HG03103 (cell line): ENCODE results near the gene CDCP1.
"Not testable (repeated sequence)": the region's sequence is repeated elsewhere in the genome, so short reads cannot be mapped to it uniquely, and the experiment has no call there.

Experiments used
- ATAC-seq: cut with Tn5 transposase; IDR thresholded peaks from one replicate; pipeline ENCODE4 v1.9.1; 2021; ENCODE audit warnings: low read depth; ENCODE audit not compliant: unreplicated experiment

Gene CDCP1

GRCh38 chr3:45171283-45171682 is 25.1 kb upstream of the CDCP1 start:
- ATAC-seq = no peak

DNA sequence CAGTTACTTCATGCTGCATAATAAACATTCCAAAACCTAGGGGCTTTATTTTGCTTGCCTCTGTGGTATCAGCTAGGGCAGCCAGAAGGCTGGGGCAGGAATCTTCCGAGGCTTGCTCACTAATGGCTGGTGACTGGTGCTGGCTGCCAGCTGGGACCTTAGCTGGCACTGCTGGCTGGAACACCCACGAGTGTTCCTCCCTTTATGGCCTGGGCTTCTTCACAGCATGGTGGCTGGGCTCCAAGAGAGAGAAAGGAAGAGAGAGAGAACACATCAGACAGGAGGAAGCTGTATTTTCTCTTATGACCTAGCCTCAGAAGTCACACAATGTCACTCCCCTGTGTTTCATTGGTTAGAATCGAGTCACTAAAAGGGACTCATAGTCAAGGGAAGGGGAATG is 23.9 kb upstream of the CDCP1 start:
- no peak for ATAC-seq

- ATAC-seq = no peak
These were observed 23.1 kb upstream of the CDCP1 start for GRCh38 chr3:45169125-45169904.

DNA sequence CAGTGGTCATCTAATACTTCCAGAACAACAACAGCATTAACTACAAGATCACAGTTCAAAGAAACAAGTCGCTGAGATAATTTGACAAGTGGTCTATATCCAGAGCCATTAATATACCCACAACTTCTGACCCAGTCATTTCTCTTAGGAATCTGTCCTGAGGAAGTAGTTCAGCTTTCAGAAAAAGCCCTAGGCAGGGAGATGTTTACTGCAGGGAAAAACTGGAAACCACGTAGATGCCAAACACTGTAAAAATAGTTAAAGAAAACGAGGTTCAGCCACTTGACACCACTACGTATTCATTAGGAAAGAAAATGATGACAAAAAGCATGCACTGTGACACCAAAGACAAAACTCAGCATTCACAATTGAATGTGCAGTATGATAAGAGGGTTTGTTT is 22.3 kb upstream of the CDCP1 start:
- no peak for ATAC-seq

- ATAC-seq = peak; percentile 74
These were observed 21.1 kb upstream of the CDCP1 start for GRCh38 chr3:45167011-45167911.

GRCh38 chr3:45166321-45166879 is 20.2 kb upstream of the CDCP1 start:
- ATAC-seq = no peak

DNA sequence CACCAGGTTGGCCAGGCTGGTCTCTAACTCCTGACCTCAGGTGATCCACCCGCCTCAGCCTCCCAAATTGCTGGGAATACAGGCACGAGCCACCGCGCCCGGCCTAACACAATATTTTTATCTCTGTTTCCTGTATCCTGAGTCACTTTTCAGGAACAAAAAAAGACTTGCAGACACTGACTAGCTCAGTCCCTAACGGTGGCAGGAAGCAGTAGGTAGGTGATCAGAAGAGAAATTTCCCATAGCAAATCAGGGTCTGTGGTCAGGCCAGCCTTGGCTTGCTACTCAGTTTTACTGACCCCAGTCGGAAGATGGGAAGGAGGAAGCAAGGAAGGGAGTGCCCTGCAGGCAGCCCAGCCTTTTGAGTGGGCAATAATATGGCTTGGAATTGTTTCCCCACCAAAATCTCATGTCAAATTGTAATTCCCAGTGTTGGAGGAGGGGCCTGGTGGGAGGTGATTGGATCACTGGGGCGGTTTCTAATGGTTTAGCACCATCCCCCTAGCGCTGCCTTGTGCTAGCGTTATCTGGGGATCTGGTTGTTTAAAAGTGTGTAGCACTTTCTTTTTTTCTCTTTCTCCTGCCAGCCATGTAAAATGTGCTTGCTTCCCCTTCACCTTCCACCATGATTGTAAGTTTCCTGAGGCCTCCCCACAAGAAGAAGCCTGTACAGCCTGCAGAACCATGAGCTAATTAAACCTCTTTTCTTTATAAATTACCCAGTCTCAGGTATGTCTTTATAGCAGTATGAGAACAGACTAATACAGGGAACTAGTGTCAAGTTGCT is 19.5 kb upstream of the CDCP1 start:
- ATAC-seq = no peak

GRCh38 chr3:45164056-45164455 is 17.9 kb upstream of the CDCP1 start:
- no peak for ATAC-seq

GRCh38 chr3:45163481-45163880 is 17.3 kb upstream of the CDCP1 start:
- ATAC-seq = no peak

DNA sequence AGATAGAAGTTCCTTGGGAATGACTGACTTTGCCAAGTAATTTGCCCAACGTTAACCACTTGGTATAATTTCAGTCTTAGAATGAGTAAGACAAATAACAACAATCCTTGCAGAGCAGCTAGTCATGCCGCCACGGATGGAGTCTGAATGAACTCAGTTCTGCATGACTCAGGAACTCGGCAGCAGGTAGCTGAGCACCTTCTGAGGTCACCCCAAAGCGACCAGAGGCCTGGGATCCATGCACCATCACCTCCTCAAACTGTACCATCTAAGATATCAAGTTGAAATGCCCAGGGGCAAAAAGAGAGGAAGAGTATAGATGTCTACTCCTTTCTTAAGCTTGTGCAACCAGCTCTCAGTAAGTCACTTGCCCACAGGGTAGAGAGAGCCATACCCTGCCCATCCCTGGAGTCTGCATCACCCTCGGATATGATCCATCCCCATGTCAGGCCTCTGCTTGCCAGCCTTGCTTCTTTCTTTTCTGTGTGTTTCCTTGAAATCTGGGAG is 8.5 kb upstream of the CDCP1 start:
- ATAC-seq = no peak

- ATAC-seq = no peak
These were observed 7.7 kb upstream of the CDCP1 start for GRCh38 chr3:45153658-45154437.

- ATAC-seq = no peak
These were observed 6.1 kb upstream of the CDCP1 start for GRCh38 chr3:45152307-45152706.

GRCh38 chr3:45151100-45151499 is 4.9 kb upstream of the CDCP1 start:
- no peak for ATAC-seq

GRCh38 chr3:45148921-45149320 is 2.7 kb upstream of the CDCP1 start:
- no peak for ATAC-seq

- ATAC-seq = no peak
These were observed 955 bp downstream of the CDCP1 start for GRCh38 chr3:45145223-45145622.

- no peak for ATAC-seq
These were observed 2.2 kb downstream of the CDCP1 start for GRCh38 chr3:45143673-45144671.

- ATAC-seq = not testable (repeated sequence)
These were observed 5.4 kb downstream of the CDCP1 start for GRCh38 chr3:45140770-45141155.

- no peak for ATAC-seq
These were observed 5.9 kb downstream of the CDCP1 start for GRCh38 chr3:45140141-45140769.
